Right ventricle myocardium inferior (tissue), 1 donor: ENCODE results near the gene SLC39A10. TPM values are rescaled to one million over a fixed set of nuclear protein-coding genes. Genes with fewer than 3 reads are reported as not detected.
"Not testable (repeated sequence)": the region's sequence is repeated elsewhere in the genome, so short reads cannot be mapped to it uniquely, and the experiment has no call there.

Experiments used
- ATAC-seq: fragments of 200-7000 bp; cut with Tn5 transposase; one replicate; pipeline ENCODE4 v1.9.1; 2020; ENCODE audit warnings: mild to moderate bottlenecking, moderate library complexity
- DNase-seq: peaks from one replicate; pipeline ENCODE4 v3.0.0; 2021; ENCODE audit errors: missing footprints
- intact Hi-C: fragments of 100-400 bp; cut with DNase I; formaldehyde crosslinking; loops from one replicate; pipeline ENCODE4 v1.11.0; 2022
- total RNA-seq: library from RNA; stranded (reverse); fragmentation: NEBNext Ultra II Directional; extraction: Animal tissue kit (Norgen Biotek cat#: 25700); gene quantifications from one replicate; pipeline ENCODE4 v1.2.1, GENCODE V29; 2021
- donor health status: DM: no; HTN: yes; CAD: no; lungs with severe emphysema.

SLC39A10 gene
- total RNA-seq, 1 donor from 2014 or later, result 7.1 TPM

DNA sequence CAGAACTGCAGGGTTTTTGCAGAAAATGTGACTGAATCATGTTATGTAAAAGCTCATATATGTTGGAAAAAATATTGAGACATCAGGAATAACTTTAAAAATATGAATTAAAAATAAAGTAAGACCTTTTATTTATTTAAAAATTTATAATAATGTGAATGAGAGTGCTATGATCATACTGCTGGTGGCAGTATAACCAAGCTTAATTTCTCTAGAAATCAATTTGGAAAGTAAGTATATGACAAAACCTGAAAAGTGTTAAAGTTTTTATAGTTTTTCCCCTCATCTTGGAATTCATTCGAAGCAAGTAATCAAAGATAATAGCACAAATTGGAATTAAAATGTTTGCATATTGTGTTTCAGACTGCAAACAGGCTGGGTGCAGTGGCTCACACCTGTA is 7.5 kb downstream of the SLC39A10 start:
- intact Hi-C loops, result no loop called here
- no peak for DNase-seq
- ATAC-seq, result no peak

DNA sequence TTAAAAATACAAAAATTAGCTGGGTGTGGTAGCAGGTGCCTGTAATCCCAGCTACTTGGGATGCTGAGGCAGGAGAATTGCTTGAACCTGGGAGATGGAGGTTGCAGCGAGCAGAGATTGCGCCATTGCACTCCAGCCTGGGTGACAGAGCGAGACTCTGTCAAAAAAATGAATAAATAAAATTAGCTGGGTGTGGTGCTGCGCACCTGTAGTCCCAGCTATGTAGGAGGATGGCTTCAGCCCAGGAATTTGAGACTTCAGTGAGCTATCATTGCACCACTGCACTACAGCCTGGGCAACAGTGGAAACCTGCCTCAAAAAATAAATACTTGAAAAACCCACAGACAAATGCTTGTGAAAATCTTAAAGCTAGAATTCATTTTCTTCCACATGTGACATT is 8.1 kb downstream of the SLC39A10 start:
- DNase-seq, ATAC-seq: not testable (repeated sequence)
- intact Hi-C loops, result loop anchor here (5.0 kb wide), 1 partner anchor 402 kb away; the partner anchor contains the start of gene DNAH7

DNA sequence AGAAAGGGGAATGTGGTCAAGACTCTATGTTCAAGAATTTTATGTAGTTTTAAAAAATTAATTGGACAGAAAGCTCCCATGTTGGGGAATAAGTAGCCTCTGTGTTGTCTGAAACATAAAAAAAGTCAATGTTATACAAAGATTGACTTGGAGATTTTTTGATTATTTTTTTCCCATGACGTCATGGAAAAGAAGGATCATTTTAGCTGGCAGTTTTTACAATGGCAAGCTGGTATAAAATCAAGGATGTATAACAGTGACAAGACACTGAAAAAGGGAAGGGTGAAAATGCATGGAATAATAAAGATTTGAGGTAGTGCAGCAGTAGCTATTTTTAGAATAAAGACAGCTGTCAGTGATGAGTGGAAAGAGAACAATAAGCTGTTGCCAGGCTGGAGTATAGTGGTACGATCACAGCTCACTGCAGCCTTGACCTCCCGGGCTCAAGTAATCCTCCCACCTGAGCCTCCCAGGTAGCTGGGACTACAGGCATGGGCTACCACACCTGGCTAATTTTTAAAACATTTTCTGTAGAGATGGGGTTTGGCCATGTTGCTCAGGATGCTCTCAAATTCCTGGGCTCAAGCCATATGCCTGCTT is 9.2 kb downstream of the SLC39A10 start:
- ATAC-seq (no peak), DNase-seq (no peak)
- intact Hi-C loops, result loop anchor here (5.0 kb wide), 1 partner anchor 401 kb away; the partner anchor contains the start of gene DNAH7

DNA sequence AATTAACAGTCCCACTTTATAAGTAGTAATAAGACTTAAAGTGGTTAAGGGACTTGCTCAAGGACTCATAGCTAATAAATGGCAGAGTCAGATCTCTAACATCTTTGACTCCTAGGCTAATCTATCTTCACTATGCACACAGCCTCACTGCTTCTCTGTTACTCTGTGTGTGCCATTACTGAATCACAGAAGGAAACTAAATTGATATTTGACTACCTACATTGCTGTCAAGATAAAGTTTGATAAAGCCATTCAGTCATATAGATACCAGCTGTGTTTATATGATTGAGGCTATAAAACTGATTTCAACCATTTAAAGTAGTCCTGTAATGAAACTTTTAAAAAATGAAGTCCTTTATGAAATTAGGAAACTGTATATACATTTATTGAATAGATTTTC is 10.9 kb downstream of the SLC39A10 start:
- DNase-seq (no peak), ATAC-seq (no peak)
- intact Hi-C loops, result loop anchor here (5.0 kb wide), 1 partner anchor 399 kb away; the partner anchor contains the start of gene DNAH7

DNA sequence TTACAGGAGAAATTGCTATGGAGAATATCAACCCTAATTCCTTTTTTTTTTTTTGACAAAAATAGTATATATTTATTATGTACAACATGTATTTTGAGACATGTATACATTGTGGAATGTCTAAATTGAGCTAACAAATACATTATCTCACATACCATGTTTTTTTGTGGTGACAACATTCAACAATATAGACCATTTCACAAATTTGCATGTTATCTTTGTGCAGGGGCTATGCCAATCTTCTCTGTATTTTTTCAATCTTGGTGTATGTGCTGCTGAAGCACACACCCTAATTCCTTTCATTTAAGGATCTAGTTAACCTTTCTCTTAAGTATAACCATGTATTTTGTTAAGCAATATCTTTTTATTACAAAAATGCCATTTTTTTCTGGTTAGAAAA is 13.2 kb downstream of the SLC39A10 start:
- ATAC-seq (no peak), DNase-seq (no peak)
- intact Hi-C loops, result no loop called here

DNA sequence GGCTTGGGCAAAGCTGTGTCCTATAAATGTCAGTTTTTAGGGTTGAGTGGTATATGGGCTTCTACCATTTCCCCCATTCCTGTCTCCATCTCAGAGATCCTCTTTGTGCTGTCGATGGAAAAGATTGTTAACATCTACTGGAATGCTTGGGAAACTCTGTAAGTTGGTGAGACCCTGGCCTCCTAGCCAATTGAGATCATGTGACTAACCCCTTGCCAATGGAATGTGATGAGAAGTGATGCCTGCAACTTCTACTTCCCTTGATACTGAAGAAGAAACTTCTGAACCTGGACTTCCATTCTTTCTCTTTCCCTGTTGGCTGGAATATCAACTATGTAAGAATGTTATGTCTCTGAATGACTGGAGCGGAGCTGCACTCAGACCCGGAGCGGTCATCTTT is 14.5 kb downstream of the SLC39A10 start:
- ATAC-seq, result no peak
- intact Hi-C loops, result no loop called here
- DNase-seq, result no peak

DNA sequence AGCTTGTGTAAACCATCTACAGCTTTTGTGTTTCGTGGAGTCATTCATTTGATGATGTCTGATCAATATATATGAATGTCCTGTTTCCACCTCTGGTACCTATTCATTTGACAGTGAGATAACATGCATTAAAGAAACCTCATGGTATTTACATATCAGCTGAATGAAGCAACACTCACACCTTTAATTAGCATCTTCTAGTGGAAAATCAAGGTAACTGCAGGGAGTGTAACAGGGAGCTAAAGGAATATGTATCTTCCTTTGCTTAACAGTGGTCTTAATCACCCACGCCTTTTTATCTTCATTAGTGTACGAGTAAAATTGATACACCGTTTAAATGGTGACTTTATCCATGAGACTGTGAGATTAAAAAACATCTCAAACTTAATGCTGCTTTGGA is 15.6 kb downstream of the SLC39A10 start:
- DNase-seq (no peak), ATAC-seq (no peak)
- intact Hi-C loops, result no loop called here

DNA sequence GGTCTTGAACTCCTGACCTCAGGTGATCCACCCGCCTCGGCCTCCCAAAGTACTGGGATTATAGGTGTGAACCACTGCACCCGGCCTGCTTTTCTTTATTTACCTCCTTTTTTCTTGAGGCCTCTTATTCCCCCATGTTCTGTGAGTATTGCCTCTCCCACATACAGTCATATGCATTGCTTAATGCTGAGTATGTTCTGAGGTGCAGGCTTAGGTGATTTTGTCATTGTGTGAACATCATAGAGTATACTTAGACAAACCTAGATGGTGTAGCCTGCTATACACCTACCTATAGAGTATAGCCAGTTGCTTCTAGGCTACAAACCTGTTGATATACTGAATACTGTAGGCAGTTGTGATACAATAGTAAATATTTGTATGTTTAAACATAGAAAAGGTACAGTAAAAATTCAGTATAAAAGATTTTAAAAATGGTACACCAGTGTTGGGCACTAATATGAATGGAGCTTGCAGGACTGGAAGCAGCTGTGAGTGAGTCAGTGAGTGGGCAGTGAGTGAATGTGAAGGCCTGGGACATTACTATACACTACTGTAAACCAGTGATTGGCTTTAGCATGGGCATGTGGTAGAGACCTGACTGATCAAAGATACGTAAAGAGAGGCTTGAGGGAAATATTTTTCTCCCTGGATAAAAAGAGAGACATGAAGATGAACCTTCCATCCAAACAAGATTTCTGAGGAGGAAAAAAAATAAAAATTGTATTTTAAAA is 17.6 kb downstream of the SLC39A10 start:
- ATAC-seq (no peak), DNase-seq (no peak)
- intact Hi-C loops, result no loop called here

DNA sequence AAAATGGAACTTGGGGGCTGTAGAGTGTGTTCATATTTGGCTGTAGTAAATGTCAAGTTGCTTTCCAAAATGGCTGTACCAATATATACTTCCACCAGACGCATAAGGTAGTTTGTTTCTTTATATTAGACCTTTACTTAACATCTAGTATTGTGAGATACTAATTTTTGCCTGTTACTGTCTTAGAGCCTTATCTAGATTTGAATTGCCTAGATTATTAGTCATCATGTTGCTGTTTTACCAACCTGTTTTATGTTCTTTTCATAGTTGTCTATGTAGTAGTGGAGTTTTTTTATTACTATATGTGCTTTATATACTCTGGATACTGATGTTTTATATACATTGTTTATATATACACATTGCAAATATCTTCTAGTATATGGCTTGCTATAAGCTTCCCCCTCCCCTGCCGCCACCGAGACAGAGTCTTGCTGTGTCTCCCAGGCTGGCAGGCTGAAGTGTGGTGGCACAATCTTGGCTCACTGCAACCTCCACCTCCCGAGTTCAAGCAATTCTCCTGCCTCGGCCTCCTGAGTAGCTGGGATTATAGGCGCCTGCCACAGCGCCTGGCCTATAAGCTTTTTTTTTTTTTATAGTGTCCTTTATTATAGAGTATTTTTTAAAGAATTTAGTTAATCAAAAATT is 18.9 kb downstream of the SLC39A10 start:
- DNase-seq, result no peak
- intact Hi-C loops, result no loop called here
- ATAC-seq, result no peak

DNA sequence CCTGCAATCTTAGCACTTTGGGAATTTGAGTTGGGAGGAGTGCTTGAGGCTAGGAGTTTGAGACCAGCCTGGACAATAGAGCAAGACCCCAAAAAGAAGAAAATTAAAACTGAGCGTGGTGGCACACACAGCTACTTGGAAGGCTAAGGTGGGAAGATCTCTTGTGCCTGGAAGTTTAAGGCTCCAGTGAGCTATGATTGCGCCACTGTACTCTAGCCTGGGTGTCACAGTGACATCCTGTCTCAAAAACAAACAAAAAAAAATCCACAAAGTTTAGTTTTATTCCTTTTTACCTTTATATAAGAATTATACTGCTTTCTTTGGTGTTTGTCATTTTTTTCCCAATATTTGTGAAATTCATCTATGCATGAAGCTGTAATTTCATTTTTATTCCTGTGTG is 20.3 kb downstream of the SLC39A10 start:
- ATAC-seq (no peak), DNase-seq (no peak)
- intact Hi-C loops, result no loop called here

DNA sequence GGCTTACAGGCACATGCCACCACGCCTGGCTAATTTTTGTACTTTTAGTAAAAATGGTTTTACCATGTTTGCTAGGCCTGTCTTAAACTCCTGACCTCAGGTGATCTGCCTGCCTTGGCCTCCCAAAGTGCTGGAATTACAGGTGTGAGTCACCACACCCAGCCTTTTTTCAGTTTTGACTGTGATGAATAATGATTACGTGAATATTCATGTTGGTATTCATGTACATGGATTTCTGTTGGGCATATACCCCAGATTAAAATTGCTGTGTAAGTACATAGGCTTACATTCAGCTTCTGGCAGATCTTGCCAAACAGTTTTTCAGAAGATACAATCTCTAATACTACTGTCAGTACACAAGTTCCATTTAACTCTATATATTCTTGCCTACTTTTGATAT is 20.9 kb downstream of the SLC39A10 start:
- no peak for DNase-seq
- intact Hi-C loops, result no loop called here

DNA sequence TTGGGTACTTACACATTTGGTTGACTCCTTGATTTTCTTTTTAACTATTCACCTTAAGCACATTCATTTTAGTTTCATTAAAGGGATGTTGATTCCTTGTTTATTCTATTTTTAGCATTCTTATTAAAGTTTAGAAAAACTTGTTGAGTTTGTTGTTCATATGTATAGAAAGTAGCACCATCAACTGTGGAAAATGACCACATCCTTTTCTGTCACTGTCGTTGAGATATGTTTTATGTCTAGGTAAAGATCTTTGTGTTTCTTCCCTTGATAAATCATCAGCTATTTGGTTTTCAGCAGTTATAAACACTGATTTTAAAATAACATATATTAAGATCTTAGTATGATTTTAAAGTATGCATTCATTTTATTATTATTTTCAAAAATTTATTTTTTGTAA is 25.1 kb downstream of the SLC39A10 start:
- intact Hi-C loops, result no loop called here

More for the DNA sequence above, 20.9 kb downstream of the SLC39A10 start:
- no peak for ATAC-seq

DNA sequence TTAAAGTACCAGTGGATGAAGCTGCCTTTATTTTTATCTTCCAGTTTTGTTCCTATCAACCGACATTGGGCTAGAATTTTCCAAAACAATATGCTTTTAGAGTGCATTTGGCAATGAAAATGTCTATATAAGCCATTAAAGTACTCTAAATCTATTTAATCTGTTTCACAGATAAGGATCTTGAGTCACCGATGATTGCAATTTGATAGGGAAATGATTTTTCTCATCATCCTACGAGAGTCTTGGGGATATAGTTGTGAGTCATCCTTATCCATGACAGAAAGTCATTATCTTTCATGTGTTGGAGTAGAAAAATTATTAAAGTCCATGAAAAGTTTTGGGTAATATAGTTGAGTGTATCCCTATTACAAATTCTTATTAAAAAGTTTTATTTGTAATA is 26.1 kb downstream of the SLC39A10 start:
- no peak for DNase-seq
- no peak for ATAC-seq
- intact Hi-C loops, result no loop called here

More for the DNA sequence above, 25.1 kb downstream of the SLC39A10 start:
- ATAC-seq (no peak), DNase-seq (no peak)

DNA sequence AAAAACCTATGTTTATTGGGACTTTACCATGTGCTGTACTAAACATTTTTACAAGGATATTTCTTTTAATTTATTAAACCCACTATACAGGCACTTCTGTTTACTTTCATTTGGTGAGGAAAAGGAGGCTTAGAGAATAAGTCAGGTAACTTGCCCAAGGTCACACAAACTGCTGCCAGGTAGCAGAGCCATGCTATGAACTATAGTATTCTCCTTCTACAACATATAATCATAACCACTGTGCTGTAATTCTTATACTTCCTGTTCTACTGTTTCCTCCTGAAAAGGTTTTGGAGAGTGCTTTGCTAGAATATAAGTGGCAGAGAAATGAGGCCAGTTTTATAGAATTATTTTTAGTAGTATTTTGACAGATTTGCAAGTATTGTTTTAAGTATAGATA is 29.5 kb downstream of the SLC39A10 start:
- ATAC-seq, result no peak
- intact Hi-C loops, result no loop called here
- DNase-seq, result no peak

DNA sequence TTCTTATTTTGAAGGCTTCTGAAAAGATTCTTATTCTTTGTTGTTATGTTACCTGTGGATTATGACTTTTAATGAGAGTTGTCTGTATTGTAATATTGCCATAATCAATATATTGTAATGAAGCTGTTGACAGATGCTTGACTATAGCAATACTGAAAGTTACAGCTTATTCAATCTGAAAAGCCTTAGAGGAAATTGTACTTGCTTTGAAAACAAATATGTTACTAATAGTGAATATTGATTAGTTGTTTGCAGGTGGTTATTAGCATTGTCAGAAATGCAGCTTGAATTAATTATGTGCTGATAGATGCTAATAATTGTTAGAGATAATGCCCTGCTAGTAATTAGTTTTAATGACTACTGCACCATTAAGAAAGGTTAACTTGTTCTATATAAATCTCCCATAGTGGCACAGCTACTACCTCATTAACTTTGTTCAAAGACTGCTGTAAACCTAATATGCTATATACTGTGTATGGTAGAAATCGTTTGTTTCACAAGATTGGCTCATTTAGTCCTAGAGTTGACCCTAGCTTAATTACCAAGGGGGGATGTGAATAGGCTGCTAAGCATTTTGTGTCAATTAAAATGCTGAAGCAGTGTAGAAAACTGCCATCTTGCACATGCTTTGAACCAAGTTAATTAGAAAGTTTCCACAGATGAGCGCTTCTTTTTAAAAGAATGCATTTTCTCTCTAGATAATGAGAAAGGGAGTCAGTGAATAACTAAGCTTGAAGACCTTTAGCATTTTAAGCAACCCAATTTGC is 30.5 kb downstream of the SLC39A10 start:
- ATAC-seq (no peak), DNase-seq (no peak)
- intact Hi-C loops, result no loop called here

DNA sequence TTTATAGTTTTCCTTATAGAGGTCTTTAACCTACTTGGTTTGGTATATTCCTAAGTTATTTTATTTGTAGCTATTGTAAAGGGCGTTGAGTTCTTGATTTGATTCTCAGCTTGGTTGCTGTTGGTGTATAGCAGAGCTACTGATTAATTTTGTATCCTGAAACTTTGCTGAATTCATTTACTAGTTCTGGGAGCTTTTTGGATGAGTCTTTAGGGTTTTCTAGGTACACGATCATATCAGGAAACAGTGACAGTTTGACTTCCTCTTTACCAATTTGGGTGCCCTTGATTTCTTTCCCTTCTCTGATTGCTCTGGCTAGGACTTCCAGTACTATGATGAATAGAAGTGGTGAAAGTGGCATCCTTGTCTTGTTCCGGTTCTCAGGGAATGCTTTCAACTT is 35.5 kb downstream of the SLC39A10 start:
- DNase-seq, intact Hi-C loops, ATAC-seq: not testable (repeated sequence)

DNA sequence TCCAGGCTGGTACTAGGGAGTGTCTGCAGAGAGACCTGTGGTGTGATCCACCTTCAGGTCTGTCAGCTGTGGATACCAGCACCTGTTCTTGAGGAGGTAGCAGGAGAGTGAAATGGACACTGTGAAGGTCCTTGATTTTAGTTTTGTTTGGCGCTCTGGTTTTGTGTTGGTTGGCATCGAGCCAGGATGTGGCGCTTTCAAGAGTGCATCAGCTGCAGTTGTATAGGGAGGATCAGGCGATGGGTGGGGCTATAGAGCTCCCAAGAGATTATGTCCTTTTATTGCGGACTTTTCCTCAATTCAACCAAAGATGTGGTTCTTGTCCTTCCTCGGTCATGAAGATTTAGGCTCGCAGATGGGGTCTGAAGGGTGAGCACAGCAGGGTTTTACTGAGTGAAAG is 37.5 kb downstream of the SLC39A10 start:
- ATAC-seq (no peak), DNase-seq (no peak)
- intact Hi-C loops, result no loop called here

DNA sequence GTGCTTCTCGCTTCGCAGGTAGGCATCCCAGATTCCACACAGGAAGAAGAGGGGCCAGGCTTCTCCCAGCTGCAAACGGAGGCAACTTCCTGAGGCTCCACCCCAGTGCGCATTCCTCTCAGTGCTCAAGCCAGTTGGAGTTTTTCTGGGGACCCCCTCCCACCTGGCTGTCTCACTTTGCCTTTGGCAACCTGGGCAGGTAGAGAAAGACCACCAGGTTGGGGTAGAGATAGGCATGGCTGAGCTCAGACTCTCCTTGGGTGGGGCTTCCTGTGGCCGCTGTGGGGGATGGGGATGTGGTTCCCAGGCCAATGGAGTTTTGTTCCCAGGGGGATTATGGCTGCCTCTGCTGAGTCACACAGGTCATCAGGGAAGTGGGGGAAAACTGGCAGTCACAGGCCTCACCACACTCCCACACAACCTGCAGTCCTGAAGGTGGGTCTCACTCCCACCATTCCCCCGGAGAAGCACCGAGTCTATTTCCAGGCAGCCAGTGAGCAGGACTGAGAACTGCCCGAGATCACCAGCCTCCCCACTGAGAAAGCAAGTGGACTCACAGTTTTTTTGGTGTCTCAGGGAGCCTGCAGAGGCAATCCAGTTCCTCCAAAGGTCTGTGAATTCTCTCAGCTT is 38.1 kb downstream of the SLC39A10 start:
- ATAC-seq, result no peak
- intact Hi-C loops, result no loop called here
- DNase-seq, result no peak

DNA sequence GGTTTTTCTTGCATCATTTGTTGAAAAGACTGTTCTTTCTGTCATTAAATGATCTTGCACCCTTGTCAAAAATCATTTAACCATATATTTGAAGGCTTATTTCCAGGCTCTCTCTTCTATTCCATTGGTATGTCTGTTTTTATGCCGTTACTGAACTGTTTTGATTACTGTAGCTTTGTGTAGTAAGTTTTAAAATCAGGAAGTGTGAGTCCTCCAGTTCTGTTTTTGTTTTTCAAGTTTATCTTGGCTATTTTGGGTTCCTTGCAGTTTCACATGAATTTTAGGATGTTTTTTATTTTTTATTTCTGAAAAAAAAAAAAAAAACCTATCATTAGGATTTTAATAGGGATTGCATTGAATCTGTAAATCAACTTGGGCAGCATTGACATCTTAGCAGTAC is 39.0 kb downstream of the SLC39A10 start:
- DNase-seq (no peak), ATAC-seq (no peak)
- intact Hi-C loops, result no loop called here
